GM12892 (cell line): ENCODE measurements around the gene MOGAT2.
"Not testable (repeated sequence)": the region's sequence is repeated elsewhere in the genome, so short reads cannot be mapped to it uniquely, and the experiment has no call there.

ENCODE experiments used
- DNase-seq: peaks from one replicate; pipeline ENCODE4 v3.0.0; 2011; ENCODE audit not compliant: insufficient read length
- FAIRE-seq: peaks from 2 replicates; lab custom pipeline; 2011; peaks lifted over from hg19 to GRCh38; lab: Jason Lieb, UNC
- POLR2A ChIP-seq: IDR thresholded peaks from 2 replicates; pipeline ENCODE4 v1.6.1; 2011; ENCODE audit warnings: low read depth, low read length, control low read depth
- POLR2AphosphoS5 ChIP-seq: IDR thresholded peaks from 2 replicates; pipeline ENCODE4 v1.6.1; 2011; ENCODE audit warnings: low read depth, low read length, control low read depth
- TAF1 ChIP-seq: IDR thresholded peaks from 2 replicates; pipeline ENCODE4 v1.6.1; 2011; ENCODE audit warnings: low read depth, mild to moderate bottlenecking, control low read depth, low read length, borderline replicate concordance

MOGAT2 gene

GRCh38 chr11:75721852-75722668 lies 4.4 kb downstream of the MOGAT2 start:
- DNase-seq (no peak), FAIRE-seq (no peak)
- TF ChIP-seq POLR2A (no peak), TAF1 (no peak), POLR2AphosphoS5 (no peak)

GRCh38 chr11:75722669-75723042 lies 5.0 kb downstream of the MOGAT2 start:
- TF ChIP-seq POLR2A (no peak), POLR2AphosphoS5 (no peak), TAF1 (no peak)
- FAIRE-seq, result no peak
- DNase-seq, result no peak

- FAIRE-seq, result no peak
- DNase-seq, result no peak
- TF ChIP-seq TAF1 (no peak), POLR2A (no peak), POLR2AphosphoS5 (no peak)
These were observed 8.1 kb downstream of the MOGAT2 start for GRCh38 chr11:75725547-75726320.

DNA sequence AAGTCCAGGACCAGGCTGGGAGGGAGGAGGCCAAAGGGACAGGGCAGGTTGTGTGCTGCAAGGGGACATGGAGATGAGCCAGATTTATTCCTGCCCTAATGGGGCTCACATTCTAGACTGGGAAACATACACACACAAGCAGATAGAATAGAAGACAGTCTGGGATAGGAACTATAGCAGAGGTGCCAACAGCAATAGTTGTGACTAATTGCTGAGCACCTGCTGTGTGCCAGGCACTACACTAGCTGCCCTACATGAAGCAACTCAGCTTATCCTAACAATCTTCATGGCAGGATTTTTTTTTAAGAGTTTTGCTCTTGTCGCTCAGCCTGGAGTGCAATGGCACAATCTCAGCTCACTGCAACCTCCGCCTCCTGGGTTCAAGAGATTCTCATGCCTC lies 11.4 kb downstream of the MOGAT2 start:
- DNase-seq, result no peak
- TF ChIP-seq TAF1 (no peak), POLR2A (no peak), POLR2AphosphoS5 (no peak)
- FAIRE-seq, result no peak

GRCh38 chr11:75731095-75731494 lies 13.5 kb downstream of the MOGAT2 start:
- no peak for TF ChIP-seq POLR2A
- no peak for TF ChIP-seq POLR2AphosphoS5
- no peak for TF ChIP-seq TAF1
- DNase-seq, result no peak
- no peak for FAIRE-seq

DNA sequence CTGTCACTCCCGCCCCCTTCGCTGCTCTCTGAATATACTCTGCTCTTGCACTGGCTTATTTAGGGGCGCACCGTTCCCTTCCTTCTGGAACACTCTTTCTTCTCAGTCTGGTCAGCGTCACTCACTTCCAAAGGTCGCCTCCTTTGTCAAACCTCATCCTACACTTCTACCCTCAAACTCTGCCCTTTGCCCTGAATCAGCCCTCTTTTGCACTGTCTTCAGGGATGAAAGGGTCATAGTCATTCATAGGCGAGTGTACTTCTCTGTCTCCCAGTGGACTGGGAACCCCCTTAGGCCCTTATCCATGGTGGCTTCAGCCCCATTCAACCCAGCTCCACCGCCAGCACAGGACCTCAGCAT lies 15.4 kb downstream of the MOGAT2 start:
- TF ChIP-seq POLR2AphosphoS5 (no peak), TAF1 (no peak), POLR2A (no peak)
- no peak for FAIRE-seq
- no peak for DNase-seq

DNA sequence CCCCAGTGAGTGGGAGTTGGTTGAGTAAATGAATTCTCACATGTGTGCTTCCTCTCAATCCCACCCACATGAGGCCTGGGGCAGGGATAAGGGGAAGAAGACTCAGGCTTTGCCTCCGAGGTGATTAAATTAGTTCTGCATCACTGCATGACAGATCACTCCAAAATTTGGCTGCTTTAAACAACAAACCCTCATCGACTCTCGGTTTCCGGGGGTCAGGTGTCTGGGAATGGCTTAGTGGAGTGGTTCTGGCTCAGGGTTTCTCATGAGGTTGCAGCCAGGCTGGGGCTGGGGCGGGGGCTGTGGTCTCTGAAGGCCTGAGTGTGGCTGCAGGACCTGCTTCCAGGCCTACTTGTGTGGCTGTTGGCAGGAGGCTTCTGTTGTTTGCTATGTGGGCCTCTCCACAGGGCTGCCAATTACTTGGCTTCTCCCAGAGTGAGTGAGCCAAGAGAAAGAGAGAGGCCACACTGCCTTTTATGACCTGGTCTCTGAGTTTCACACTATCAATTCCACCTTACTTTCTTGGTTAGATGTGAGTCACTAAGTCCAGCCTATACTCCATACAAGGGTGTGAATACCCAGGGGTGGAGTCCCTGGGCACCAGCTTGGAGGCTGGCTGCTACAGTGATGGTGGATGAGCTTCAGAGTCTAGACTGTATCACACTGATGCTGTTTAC lies 15.9 kb downstream of the MOGAT2 start:
- FAIRE-seq, result no peak
- TF ChIP-seq POLR2A, result no peak
- TF ChIP-seq TAF1, result no peak
- TF ChIP-seq POLR2AphosphoS5, result no peak
- no peak for DNase-seq

DNA sequence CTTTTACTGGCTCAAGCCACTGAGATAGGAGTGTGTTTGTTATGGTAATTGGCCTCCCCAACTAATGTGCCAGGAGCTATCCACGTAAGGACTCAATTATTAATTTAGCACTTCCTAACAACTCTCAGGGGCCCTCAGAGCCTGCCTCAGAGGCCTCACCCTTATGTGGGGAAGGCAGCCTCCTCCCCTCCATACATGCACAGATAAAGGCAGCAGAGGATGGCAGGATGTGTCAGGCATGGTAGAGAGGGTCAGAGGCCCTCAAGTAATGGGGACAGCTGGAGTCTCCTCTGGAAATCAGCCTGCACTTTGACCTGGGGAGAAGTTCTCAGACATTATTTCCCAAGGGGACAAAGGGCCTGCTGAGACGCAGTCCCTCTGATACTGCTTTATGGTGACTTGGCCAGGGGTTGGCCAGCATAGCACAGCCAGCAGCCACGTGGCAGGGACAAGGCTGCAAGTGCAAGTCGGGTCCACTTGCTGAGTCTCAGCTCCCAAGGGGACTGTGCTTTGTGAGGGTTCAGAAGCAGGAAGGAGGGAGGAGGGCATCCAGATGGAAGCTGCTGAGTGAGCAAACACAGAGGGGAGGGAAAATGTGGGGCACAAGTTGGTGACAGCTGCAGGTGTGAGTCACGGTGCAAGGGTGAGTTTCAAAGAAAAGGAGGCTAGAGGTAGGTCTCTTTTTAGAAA lies 17.0 kb downstream of the MOGAT2 start:
- TF ChIP-seq POLR2AphosphoS5, result no peak
- FAIRE-seq, result no peak
- DNase-seq, result no peak

GRCh38 chr11:75735181-75735845 lies 17.7 kb downstream of the MOGAT2 start:
- TF ChIP-seq TAF1, result no peak
- no peak for TF ChIP-seq POLR2A
- TF ChIP-seq POLR2AphosphoS5, result no peak
- no peak for DNase-seq
- FAIRE-seq, result no peak

DNA sequence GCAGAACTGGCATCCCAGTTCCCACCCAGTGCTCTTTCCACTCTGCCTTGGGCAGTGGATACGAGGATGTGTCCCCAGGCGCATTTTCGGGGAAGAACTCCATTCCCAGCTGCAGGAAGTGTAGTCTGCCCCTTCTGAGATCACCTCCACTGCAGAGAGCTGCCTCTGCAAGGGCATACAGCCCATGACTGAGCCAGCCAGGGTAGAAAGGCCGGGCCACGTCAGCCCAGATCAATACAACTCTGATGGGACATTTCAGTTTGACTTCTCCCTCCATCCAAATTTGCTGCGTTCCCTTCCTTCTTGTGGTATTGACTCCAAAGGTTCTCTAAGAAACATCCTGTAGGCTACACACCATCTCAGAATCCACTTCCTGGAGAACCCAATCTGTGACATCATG lies 19.7 kb downstream of the MOGAT2 start:
- FAIRE-seq, result no peak
- TF ChIP-seq POLR2A, result no peak
- TF ChIP-seq TAF1, result no peak
- no peak for TF ChIP-seq POLR2AphosphoS5
- DNase-seq, result no peak

DNA sequence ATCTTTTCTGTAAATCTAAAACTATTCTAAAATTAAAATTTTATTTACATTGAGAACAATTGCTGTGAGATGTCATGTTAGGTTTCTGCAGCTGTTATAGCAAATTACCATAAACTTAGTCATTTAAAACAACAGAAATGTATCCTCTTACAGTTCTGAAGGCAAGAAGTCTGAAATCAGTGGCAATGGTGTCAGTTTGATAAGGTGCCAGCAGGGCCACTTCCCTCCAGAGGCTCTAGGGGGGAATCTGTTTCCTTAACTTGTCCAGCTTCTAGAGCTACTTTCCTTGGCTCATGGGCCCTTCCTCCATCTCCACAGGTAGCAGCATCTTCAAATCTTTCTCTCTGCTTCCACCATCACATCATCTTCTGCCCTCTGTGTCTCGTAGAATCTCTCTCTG lies 23.0 kb downstream of the MOGAT2 start:
- no peak for FAIRE-seq
- TF ChIP-seq POLR2AphosphoS5, result no peak
- TF ChIP-seq TAF1, result no peak
- no peak for TF ChIP-seq POLR2A
- no peak for DNase-seq

GRCh38 chr11:75743159-75743558 lies 25.5 kb downstream of the MOGAT2 start:
- FAIRE-seq, DNase-seq: not testable (repeated sequence)
